ENCODE results near the gene DCK.

Gene DCK

DNA sequence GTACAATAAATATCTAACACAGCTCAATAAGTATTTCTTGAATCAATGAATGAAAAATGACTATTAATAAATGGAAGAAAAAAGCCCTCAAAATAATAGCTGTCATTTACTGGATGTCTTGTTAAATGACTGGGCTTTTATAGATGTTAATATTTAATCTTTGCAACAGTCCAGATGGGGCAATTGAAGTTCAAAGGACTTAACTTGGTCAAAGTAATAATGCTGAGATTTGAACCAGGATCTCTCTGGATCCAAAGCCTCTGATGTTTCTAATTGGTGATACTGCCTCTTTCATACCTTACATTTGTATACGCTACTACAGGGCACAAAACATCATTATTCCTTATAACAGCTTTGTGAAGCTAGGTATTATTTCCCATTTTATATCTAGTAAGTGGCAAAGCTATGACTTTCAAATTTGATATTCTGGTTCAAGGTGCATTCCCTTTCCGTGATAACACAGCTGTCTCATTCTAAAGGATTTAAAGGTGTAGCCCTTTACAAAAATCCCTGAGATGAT lies 72.6 kb downstream of the DCK start:
- no peak for DNase-seq

DNA sequence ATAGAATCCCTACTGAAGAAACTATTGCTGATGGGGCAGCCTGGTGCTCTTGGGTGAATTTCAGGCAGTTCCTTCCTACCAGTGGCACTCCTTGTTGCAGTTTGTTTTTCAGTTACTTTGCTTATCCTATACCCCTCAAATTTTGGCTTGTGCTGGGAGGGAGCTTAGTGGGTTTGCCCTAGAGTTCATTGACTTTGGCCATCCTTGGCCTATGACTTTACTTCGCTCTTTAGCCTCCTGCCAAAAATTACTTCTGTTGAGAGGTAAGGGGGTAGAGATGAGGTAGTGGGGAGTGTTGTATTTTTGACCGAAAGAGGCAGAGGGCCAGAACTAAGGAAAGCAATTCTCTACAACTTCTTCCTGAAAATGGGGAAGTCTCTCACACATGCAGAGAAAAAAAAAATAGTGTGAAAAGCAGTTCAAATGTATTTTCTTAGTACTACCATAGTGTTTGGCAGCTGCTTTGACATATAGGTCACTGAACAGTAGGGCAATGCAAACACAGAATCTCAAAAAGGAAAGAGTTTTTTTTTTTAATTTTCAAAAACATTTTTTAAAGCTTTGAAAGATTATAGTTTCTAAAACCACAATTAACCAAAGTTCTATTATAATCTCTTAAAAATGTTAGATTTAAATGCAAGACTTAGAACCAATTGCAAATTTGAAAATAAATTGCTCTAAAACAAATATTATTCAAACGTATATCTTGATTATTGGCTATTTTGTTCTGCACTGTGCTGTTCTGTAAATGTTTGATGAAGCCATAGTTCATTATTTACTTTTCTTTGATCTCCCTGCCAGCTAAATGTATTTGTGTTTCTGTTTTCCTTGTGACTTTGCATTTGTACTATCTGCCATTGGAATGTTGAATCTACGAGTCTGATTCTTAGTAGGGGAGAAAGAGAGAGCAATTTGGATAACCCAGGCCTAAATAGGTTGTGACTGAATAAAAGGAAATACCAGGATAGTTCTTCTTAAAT lies 73.6 kb downstream of the DCK start:
- no peak for DNase-seq

- no peak for DNase-seq
Measured at GRCh38 chr4:71069063-71069462, 75.6 kb downstream of the DCK start.

- no peak for DNase-seq
Measured at GRCh38 chr4:71070015-71070414, 76.6 kb downstream of the DCK start.

- DNase-seq = no peak
Measured at GRCh38 chr4:71074452-71075299, 81.2 kb downstream of the DCK start.

All from activated T-cell treated with anti-CD3 and anti-CD28 coated beads, Interleukin-2, amount 50 U/mL, for 1 hour (primary cell).